Right renal pelvis (tissue), 4 donors: ENCODE results near the gene EPHA6. TPM values are rescaled to one million over a fixed set of nuclear protein-coding genes. Genes with fewer than 3 reads are reported as not detected.

Experiments used
- DNase-seq, 4 donors: peaks; one replicate each; pipeline ENCODE4 v3.0.0-alpha.2; 2013; ENCODE audit warnings: low read depth in 4 of 4, low spot score in 3 of 4, missing footprints in 1 of 4
- polyA plus RNA-seq, 4 donors: library from polyadenylated mRNA; unstranded; fragments of 120-200 nt; gene quantifications; one replicate each; pipeline ENCODE4 v1.2.1, GENCODE V29; 2013; ENCODE audit not compliant: insufficient read length in 4 of 4

Gene EPHA6
- polyA plus RNA-seq, 4 donors = 0.50 to 1.2 (median 0.89) TPM

DNA sequence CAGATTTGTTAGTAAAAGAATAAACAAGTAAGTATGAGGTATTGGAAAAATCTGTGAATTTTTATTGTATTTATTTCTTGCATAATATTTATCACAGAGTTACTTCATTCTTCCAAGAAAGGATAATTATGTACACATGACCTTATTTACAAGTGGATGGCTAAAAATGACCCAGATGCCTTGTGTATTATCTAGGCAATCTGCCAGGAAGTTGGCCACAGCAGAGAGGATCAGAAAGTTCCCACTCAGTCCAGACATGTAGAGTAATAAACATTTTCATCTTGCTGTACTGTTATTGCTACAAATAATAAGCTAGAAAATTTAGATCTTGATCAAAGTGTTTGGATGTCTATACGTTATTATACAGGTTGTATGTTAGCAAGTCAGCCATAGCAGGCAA, 317.1 kb downstream of the EPHA6 start:
- no peak for DNase-seq

DNA sequence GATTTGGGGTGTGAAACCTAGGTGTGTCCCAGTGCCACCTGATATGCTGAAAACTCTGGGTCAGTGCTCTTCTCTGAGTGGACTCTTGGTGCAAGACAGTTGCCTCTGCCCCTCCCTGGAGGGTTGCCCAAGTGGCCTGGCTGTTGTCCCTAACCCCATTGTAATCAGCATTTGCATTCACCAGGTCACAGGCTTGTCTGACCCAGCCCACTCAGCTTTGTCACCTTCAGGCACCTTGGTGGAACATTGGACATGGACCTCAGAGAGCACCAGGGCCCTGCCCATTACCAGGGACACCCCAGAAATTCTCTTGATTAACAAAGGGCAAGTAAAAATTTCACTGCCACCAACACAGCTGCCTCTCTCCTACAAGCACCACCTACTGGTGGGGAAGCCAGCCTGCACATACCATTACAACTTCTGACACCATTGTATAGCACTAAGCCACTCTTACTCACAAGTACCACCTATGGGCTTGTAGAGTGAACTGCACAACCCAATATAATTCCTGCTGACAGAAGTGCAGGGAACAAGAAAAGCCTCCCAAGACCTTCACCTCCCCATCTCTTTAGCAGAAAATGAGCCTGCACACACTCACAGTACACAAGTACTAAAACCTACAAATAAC, 324.6 kb downstream of the EPHA6 start:
- DNase-seq = no peak

DNA sequence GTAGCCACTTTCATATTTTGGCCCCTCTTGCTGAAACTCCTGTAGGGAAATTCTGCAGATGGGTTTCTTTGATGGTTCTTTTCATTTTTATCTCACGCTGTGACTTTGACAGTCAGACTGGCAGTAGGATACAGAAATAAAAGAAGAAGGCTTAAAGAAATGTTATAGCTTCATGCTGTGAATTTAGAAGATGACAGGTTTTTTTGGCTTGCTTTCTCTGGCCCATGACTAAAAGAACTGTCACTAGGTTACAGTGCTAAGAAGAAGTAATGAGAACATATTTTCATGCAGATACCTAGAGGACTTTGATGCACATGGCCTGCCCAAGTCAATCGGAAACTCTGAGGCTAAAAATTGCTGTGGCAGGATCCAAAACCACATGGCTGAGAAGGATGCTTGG, 334.5 kb downstream of the EPHA6 start:
- no peak for DNase-seq

DNA sequence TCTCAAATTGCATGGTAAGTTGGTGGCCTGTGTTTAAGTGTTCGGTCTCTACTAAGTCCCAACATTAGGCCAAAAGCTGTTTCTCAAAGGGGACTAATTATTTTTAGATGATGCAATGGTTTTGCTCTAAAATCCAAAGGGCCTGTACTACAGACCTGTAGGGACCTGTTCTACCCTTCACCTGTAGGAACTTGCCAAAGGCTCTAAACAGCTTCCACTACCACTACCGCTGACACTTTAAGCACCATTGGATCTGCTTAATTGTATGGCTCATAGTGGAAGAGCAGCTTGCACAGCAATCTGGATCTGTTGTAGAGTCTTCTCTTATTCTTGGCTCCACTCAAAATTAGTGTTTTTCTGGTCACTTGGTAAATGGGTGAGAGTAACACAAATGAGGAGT, 346.8 kb downstream of the EPHA6 start:
- no peak for DNase-seq

DNA sequence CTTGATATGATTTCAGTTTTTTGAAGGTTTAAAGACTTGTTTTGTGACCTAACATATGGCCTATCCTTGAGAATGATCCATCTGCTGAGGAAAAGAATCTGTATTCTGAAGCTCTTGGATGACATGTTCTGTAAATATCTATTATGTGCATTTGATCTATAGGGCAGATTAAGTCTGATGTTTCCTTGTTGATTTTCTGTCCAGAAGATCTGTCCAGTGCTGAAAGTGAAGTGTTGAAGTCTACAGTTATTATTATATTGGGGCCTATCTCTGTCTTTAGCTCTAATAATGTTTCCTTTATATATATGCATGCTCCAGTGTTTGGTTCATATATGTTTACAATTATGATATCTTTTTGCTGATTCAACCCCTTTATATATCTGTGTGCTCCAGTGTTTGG, 362.8 kb downstream of the EPHA6 start:
- no peak for DNase-seq

DNA sequence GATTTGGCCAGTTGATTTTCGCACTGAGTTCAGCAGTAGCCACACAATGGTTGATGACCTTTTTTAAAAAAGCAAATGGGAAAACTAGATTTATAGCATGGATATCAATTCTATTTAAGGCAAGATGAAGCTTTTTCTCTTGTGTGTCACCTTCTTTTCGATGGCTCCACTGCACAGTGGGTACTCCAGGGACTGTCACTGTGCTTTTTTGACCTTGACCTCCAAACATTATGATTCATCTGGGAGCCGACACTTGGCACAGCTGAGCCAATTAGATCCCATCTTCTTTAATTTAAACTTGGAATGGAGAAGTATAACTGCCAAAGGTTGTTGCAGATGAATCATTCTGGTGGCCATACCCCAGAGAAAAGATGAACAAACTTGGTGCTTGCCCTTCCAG, 367.3 kb downstream of the EPHA6 start:
- DNase-seq = no peak

DNA sequence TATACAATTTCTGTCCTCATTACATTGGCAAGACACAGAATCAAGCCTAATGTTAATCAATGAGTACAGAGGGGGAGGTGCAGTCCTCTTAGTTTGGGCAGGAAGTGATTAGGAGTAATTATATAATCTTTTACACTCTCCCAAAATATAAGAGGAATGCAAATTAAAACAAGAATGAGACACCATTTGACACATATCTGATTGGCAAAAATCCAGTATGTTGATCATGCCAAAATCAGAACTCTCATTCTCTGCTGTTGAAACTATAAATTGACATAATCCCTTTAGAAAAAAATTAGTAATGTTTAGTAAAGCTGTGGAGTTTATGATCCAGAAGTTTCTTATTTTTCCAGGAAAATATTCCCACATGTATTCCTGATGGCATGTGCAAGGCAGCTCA, 373.4 kb downstream of the EPHA6 start:
- no peak for DNase-seq

DNA sequence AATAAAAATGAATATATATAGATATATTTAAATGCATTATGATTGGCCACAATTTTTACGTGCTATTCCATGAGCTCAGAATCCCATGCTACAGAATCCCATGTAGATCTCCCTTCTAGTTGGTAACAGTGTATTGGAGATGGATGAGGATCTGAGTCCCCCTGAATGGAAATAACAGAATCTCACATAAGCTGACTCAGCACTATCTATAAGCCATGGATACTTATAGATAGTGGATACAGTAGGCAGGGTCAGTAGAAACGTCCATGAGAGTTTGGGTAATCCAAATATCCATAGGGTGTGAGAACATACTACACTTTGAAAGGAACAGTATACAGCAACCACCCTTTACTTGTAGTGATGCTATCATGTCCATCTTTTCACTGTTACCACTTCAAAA, 375.4 kb downstream of the EPHA6 start:
- DNase-seq = no peak

DNA sequence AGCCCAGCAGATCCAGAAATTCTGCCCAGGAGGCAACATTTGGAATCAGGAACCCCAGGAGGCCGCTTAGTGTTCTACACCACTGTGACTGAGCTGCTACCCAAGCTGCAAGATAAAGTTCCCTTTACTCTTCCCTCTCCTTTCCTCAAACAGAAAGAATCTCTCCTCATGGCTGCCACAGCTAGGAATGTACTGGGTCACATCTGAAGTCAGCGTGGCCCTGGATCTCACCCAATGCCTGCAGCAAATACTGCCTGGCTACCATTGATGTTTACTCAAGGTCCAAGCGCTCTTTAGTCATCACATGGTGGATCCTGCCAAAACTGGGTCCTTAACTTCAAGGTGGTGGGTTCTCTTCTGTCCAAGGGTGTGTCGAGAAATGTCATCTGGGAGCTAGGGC, 382.7 kb downstream of the EPHA6 start:
- no peak for DNase-seq

DNA sequence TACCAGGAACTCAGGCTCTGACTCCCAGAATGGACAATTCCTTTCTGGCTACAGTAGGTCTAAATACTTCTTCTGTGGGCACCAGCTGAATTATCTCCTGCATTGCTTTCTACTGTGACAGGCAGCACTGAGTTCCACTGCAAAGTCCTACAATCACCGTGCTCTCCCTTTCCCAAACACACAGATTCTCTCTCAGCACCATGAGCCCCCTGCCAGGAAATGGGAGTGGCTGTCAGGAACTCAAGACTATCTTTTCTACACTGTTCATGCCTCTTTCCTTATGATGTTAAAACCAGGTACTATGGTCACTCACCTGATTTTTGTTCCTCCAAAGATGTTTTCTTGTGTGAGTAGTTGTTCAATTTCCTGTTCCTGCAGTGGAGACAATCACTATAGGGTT, 383.4 kb downstream of the EPHA6 start:
- DNase-seq = no peak

DNA sequence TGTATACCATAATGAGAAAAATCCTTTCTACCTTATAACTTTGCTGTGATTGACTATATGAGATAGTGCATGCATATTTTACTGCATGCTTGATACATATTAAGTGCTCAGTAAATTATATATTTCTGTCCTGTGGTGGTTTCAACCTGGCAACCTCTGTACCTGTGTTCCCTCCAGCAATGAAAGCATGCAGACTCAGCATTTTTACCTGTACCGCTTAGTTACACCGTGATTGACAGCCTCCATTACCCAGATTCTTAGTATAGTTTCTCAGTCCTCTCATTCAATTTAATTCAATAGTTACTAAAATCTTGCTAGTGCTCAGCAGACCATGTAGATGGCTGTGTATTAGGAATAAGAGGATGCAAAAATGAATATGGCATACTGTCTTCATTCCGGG, 386.0 kb downstream of the EPHA6 start:
- no peak for DNase-seq

DNA sequence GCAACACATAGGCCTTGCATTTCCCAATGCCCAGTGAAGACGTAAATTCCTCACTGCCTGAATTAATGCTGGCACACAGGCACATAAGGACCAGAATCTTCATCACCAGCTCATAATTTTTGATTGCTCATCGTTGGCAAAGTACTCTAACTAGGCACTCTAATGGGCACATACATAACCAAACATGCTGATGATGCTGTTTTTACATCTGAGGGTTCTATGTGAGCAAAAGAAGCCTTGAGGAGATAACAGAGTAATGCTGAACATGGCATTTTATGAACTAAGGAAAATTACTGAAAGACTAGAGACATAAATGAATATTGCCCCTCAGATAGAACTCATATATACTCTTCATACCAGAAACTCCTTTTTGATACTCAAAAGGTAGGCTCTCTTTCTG, 387.4 kb downstream of the EPHA6 start:
- DNase-seq = no peak

DNA sequence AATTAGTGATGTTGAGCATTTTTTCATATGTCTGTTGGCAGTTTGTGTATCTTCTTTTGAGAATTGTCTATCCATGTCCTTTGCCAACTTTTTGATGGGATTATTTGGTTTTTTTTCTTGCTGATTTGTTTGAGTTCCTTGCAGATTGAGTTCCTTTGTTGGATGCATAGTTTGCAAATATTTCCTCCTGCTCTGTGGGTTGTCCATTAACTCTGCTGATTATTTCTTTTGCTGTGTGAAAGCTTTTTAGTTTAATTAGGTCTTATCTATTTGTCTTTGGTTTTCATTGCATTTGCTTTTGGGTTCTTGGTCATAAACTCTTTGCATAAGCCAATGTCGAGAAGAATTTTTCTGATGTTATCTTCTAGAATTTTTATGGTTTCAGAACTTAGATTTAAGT, 414.6 kb downstream of the EPHA6 start:
- DNase-seq = no peak

DNA sequence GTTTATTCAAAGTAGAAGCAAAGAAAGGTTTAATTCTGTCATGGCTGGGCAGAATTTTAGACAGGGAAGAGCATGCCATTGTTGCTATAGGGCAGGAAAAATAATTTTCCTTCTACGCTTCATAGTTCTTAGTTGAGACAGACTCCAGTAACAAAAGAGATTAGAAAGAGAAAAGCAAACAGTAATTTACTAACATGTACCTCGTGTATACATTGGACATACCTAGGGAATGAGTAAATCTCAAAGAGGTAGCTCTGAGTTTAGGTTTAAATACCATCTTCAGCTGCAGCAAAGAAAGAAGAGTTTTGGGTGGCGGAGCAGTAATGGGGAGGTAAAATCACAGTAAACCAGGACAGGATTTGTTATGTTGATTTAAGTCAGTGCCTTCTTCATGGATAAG, 416.1 kb downstream of the EPHA6 start:
- DNase-seq = no peak

DNA sequence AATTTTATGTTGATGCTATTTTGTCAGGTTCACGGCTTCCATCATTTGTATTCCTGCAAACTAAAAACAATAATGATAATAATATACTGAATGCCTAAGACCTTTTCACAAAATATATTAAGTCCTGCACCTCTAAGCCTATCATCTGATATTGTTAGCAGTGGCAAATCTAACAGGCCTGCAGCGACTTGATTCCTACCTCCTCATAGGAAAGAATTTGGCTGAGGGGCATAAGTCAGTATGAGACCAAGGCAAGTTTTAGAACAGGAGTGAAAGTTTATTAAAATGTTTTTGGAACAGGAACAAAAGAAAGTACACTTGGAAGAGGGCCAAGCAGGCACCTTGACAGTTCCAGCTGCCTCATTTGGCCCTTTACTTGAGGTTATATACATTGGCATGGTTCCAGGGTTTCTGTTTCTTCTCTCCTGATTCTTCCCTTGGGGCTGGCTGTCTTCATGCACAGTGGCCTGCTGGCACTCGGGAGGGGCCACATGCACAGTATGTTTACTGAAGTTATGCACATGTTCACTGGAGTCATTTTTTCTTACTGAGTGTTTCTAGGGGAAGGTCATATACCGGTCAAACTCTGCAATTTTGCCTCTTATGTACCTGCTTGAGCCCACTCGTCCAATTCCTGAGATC, 418.1 kb downstream of the EPHA6 start:
- peak; percentile 1 to 24 (median 13) for DNase-seq

DNA sequence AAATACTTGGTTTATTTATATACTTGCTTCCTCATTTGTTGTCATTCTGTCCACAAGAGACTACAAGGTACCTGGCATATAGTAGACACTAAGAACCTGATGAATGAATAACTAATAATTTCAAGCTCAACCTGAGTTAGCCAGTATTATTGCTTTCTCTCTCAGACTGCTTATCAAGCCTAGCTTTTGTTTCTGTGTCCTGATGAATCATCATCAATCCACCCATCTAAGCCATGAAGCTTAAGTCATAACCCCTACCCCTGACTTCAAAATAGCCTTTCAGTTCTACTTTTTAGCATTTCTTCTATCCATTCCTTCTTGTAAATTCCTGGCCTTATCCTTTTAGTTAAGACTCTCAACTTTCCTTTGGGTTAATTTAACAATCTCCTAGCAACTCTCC, 420.8 kb downstream of the EPHA6 start:
- DNase-seq = no peak

DNA sequence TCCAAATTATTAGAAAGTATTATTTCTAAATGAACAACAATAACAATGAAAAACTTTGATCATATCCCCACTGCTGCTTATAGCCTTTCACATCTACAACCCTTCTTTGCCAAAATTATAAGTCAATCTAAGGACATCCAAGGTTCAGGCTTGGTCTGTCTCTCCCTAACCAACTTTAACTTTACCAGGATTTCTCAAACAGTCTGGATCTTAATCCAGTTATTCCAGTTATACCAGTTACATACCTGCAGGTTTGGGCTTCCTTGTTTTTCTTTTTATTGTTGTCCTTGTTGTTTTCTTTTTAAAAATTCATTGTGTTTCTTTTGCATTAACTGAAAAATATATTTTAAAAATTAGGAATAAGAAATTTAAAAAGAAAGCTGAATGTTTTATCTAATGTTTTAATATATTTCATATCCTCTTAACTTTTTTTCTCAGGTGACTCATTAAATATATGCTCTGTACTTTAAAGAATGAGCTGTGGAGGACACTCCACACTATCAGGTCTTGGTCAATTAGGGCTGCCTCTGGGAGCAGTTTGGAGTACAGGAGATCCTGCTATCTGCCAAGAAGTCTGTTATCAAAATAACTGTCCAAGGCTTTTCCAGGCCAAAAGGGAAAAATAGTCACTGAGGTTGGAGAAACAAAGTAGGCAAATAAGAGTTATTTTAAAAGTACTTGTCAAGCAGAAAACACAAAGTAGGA, 421.4 kb downstream of the EPHA6 start:
- DNase-seq = no peak

DNA sequence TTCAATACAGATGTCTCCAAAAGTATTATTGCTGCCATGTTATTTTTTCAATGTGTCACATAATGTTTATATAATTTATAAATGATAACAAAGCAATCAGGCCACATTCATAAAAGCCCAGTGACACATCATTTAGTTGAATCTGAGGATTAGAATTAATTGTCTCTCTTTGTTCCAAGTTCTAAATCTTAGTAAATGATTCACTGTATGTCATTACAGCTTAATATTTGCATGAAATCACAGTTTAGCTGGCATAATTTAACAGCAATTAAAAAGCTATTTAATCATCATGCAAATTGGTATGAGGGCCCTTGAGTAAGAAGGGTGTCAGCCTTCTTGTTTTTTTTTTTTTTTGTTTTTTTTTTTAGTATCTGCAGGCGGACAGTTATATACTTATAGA, 427.0 kb downstream of the EPHA6 start:
- no peak for DNase-seq

DNA sequence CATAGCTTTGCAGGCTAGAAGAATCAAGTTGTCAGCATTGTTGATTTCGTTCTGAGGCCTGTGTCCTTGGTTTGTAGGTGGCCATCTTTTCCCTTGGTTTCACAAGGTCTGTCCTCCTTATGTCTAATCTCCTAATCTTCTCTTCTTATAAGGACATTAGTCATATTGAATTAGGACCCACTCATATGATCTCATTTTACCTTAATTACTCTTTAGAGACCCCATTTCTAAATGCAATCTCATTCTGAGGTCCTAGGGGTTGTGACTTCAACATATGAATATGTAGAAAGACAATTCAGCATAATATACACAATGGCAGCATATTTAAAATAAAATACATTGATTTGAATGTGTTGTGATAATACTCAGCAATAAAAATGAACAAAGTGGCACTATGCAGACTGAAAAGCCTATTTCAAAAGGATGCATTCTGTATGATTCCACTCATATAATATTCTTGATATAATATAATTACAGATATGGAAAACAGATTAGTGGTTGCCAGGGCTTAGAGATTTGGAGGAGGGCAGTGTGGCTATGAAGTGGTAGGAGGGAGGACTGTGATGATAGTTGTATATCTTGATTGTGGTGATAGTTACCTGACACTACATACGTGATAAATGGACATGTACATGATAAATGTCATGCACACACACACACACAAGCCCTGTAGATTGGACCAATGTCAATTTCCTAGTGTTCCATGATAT, 431.0 kb downstream of the EPHA6 start:
- DNase-seq = no peak

DNA sequence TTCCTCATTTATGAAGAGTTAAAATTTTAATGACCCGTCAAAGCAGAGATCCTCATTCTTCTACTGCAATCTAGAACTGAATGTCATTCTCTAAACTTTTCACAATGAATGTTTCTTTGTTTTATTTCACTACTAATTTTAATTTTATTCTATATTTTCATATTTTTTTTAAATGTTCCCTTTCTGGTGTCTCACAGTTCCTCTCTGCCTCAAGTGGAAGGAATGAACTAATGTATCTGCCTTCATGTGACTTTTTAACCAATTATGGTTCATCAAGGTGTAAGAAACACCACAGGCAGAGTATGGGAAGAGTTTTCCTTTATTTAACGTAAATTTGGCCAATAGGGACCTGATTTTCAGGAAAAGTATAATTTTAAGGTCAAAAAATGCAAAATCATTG, 441.7 kb downstream of the EPHA6 start:
- DNase-seq = no peak

DNA sequence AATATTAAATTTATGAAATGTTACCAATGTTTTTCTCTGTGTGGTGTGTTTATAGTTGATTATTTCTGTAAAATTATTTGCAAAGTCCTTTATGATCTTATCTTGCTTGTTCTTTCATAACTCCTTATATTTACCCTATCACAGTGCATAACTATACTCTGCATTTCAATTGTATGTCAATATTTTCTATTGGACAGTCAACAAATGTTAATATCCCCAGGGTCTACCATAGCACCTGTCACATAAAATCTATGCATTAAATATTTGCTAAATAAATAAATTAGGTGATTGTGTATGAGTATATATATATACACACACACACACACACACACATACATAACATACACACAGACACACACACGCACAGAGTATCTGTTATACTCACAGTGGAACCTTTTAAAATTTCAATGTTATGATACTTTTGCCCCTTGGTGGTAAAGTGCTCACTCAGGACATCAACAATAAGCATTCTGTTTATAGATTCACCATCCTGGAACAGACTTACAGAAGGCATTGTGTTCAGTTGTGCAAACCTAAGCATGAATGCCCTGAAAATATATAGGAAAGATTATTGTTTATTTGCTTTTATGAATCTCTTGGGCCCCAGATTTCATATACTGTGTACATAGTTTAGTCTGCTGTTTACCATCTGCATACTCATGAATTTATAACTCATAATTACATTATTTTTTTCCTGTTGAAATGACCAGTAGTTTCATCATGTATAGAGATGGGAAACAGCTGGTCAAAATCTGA, 443.7 kb downstream of the EPHA6 start:
- DNase-seq = no peak
